HL-60 (cell line): ENCODE results near the gene PASD1.

Source experiments
- DNase-seq, 2 experiments: peaks; one replicate each; pipeline ENCODE4 v3.0.0-alpha.2; 2010 to 2020; ENCODE audit warnings: low read depth in 1 of 2, low spot score in 1 of 2
- H3K27ac ChIP-seq: fragments of 250-450 bp; sonication (Bioruptor Pico); replicated peaks from 2 replicates; pipeline ENCODE4 v1.5.1; 2020; ENCODE audit warnings: mild to moderate bottlenecking, moderate library complexity
- H3K27me3 ChIP-seq: fragments of 250-450 bp; sonication (Bioruptor Pico); 2 replicates; pipeline ENCODE4 v1.5.1; 2021; ENCODE audit warnings: mild to moderate bottlenecking, moderate library complexity; ENCODE audit not compliant: insufficient read depth, poor library complexity, severe bottlenecking
- H3K4me3 ChIP-seq: replicated peaks from 2 replicates; pipeline ENCODE4 v1.5.1; 2011; ENCODE audit warnings: mild to moderate bottlenecking, control low read depth, low read length; ENCODE audit not compliant: insufficient read depth
- GABPA ChIP-seq: IDR thresholded peaks from 2 replicates; pipeline ENCODE4 v1.6.1; 2012; ENCODE audit warnings: low read depth
- POLR2AphosphoS5 ChIP-seq: IDR thresholded peaks from 2 replicates; pipeline ENCODE4 v1.6.1; 2012; ENCODE audit warnings: low read depth
- SPI1 ChIP-seq: IDR thresholded peaks from 2 replicates; pipeline ENCODE4 v1.6.1; 2012; ENCODE audit warnings: low read depth, mild to moderate bottlenecking, borderline replicate concordance
- TF ChIP-seq, protein P1 (sequence below): IDR thresholded peaks from one replicate; pipeline ENCODE4 v1.5.1; 2011; ENCODE audit warnings: low read length, control low read depth, inconsistent platforms; ENCODE audit not compliant: insufficient read depth
- TF ChIP-seq, protein P2 (sequence below): IDR thresholded peaks from 2 replicates; pipeline ENCODE4 v1.6.1; 2012; ENCODE audit warnings: low read depth; ENCODE audit not compliant: insufficient replicate concordance

Gene PASD1

GRCh38 chrX:151641564-151641963 lies 78.1 kb downstream of the PASD1 start:
- Histone ChIP-seq H3K4me3 (no peak overlapping the region), H3K27ac (no peak overlapping the region), H3K27me3 (no peaks in the 10 kb centered on the region)
- DNase-seq = no peak
- TF ChIP-seq POLR2AphosphoS5 (no peak), GABPA (no peak), SPI1 (no peak)
- TF ChIP-seq, protein P1, sequence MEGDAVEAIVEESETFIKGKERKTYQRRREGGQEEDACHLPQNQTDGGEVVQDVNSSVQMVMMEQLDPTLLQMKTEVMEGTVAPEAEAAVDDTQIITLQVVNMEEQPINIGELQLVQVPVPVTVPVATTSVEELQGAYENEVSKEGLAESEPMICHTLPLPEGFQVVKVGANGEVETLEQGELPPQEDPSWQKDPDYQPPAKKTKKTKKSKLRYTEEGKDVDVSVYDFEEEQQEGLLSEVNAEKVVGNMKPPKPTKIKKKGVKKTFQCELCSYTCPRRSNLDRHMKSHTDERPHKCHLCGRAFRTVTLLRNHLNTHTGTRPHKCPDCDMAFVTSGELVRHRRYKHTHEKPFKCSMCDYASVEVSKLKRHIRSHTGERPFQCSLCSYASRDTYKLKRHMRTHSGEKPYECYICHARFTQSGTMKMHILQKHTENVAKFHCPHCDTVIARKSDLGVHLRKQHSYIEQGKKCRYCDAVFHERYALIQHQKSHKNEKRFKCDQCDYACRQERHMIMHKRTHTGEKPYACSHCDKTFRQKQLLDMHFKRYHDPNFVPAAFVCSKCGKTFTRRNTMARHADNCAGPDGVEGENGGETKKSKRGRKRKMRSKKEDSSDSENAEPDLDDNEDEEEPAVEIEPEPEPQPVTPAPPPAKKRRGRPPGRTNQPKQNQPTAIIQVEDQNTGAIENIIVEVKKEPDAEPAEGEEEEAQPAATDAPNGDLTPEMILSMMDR = no peak
- TF ChIP-seq, protein P2, sequence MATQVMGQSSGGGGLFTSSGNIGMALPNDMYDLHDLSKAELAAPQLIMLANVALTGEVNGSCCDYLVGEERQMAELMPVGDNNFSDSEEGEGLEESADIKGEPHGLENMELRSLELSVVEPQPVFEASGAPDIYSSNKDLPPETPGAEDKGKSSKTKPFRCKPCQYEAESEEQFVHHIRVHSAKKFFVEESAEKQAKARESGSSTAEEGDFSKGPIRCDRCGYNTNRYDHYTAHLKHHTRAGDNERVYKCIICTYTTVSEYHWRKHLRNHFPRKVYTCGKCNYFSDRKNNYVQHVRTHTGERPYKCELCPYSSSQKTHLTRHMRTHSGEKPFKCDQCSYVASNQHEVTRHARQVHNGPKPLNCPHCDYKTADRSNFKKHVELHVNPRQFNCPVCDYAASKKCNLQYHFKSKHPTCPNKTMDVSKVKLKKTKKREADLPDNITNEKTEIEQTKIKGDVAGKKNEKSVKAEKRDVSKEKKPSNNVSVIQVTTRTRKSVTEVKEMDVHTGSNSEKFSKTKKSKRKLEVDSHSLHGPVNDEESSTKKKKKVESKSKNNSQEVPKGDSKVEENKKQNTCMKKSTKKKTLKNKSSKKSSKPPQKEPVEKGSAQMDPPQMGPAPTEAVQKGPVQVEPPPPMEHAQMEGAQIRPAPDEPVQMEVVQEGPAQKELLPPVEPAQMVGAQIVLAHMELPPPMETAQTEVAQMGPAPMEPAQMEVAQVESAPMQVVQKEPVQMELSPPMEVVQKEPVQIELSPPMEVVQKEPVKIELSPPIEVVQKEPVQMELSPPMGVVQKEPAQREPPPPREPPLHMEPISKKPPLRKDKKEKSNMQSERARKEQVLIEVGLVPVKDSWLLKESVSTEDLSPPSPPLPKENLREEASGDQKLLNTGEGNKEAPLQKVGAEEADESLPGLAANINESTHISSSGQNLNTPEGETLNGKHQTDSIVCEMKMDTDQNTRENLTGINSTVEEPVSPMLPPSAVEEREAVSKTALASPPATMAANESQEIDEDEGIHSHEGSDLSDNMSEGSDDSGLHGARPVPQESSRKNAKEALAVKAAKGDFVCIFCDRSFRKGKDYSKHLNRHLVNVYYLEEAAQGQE = no peak

DNA sequence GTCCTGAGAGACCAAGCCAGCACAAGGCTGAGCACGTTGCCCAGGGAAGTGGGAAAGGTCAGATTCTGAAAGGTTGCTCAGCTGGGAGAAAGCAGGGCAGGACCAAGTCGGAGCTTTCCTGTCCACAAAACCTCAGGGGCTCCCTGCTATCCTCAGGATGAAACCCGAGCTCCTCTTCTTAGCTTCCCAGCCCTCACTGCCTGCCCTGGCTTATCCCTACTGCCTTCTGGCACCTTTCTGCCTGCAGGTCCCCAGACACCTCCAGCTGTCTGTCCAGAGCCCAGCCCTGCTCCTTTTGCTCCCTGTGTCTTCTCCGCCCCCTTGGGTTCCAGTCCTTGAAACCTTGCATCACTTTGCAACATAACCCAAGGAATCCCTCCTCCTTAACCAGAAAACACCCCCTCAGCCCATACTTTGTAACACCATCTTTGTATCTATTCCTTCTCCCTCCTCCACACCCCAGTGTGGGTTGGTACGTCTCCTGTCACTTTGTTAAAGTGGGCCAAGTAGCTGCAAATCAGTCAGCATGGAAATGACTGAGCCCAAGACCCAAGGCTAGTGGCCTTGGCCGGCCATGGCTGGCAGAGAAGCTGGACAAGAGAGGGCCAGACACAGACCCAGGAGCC lies 111.8 kb downstream of the PASD1 start:
- no peak for DNase-seq

DNA sequence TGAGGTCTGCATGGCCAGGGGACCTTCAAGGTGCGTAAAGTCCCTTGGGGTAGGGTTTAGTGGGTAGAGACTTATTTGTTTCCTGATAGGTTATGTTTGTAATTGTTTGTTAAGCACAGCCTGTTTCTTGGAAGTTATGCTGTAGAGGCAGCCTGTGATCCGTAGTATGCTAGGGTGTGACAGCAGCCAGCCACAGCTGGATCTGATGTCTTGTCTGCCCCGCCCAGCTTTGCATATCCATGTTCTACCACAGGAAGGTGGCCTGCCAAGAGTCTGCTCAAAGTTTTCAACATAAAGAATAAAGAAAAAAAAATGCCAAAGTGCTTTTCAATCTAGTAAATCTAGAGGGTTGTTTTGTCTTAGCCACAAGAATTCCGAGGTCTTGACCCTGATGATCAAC lies 112.7 kb downstream of the PASD1 start:
- Histone ChIP-seq H3K4me3 (no peak overlapping the region), H3K27ac (no peak overlapping the region), H3K27me3 (no peaks in the 10 kb centered on the region)
- DNase-seq = no peak
- TF ChIP-seq, protein P1 = no peak
- no peak for TF ChIP-seq SPI1

More for the DNA sequence above, 111.8 kb downstream of the PASD1 start:
- no peak for TF ChIP-seq GABPA
- TF ChIP-seq, protein P2 = no peak
- Histone ChIP-seq H3K27me3 (no peaks in the 10 kb centered on the region), H3K27ac (no peak overlapping the region), H3K4me3 (no peak overlapping the region)

DNA sequence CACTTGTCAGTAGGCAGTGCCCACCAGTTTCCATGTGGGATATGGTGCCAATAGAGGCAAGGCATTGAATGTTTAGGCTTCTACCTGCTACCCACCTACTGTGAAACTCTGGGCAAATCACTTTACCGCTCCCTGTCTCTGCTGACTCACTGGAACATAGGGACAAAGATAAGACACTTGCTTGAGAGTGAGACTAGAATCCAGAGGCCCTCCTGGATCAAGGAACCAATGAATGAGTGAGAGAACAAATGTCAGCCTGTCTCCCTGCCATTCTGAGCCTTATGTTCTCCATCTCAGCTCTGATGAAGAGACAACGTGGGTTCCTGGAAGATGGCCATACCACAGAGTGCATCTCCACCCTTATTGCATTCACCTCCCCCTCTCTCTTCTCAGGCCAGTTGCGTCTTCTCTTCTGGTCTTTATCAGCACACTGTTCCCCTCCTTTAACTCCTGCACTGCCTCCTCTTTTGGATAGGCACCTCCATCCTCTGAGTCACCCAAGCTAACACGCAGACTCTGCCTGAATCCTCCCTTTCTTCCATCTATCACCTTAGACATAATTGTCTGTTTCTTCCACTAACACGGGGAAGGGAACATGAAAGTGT lies 116.4 kb downstream of the PASD1 start:
- Histone ChIP-seq H3K4me3 (no peak overlapping the region), H3K27ac (no peak overlapping the region), H3K27me3 (no peaks in the 10 kb centered on the region)
- TF ChIP-seq, protein P2 = no peak
- TF ChIP-seq, protein P1 = no peak
- TF ChIP-seq POLR2AphosphoS5 (no peak), GABPA (no peak), SPI1 (no peak)
- no peak for DNase-seq
